SH-SY5Y (cell line): ENCODE measurements around the gene CTCFL.

ENCODE experiments used
- GATA2 ChIP-seq: IDR thresholded peaks from 2 replicates; pipeline ENCODE4 v1.6.1; 2011; ENCODE audit warnings: mild to moderate bottlenecking, low read depth, low read length
- GATA3 ChIP-seq: IDR thresholded peaks from 2 replicates; pipeline ENCODE4 v1.6.1; 2011; ENCODE audit warnings: low read depth, mild to moderate bottlenecking, low read length, moderate library complexity

- no peak for TF ChIP-seq GATA3
- no peak for TF ChIP-seq GATA2
These were observed 12.5 kb downstream of the CTCFL start for GRCh38 chr20:57512432-57512831.
